A673 (cell line): ENCODE measurements around the gene ACP2. TPM values are rescaled to one million over a fixed set of nuclear protein-coding genes. Genes with fewer than 3 reads are reported as not detected.

Experiments used
- BruUV-seq: library from RNA; stranded (reverse); fragments of 400-500 nt; replicated peaks from 2 replicates; lab custom pipeline; 2021; lab: Mats Ljungman, UMichigan
- CTCF ChIA-PET: fragments of 300-600 bp; sonication (Branson Sonifier 250); formaldehyde crosslinking; loops from one replicate; lab custom pipeline; 2022; ENCODE audit warnings: antibody characterized with exemption; lab: Charles Lee
- POLR2A ChIA-PET: fragments of 300-600 bp; sonication (Branson Sonifier 250); formaldehyde crosslinking; loops from one replicate; lab custom pipeline; 2022; ENCODE audit warnings: antibody characterized with exemption; ENCODE audit not compliant: low non-redundant PET; lab: Charles Lee
- DNase-seq: peaks from one replicate; pipeline ENCODE4 v3.0.0-alpha.2; 2015; ENCODE audit warnings: low spot score
- H3K27ac ChIP-seq: fragments of 200-600 bp; sonication (generic); 2 replicates; pipeline ENCODE4 v1.5.1; 2016; ENCODE audit warnings: mixed run types, low read depth, mild to moderate bottlenecking, mixed read lengths, antibody characterized with exemption, low read length; ENCODE audit not compliant: poor library complexity, severe bottlenecking
- H3K27me3 ChIP-seq: fragments of 200-600 bp; sonication (generic); replicated peaks from 2 replicates; pipeline ENCODE4 v1.6.1; 2017; ENCODE audit warnings: mixed run types, low read depth, mild to moderate bottlenecking, mixed read lengths, antibody characterized with exemption, low read length; ENCODE audit not compliant: insufficient read depth, poor library complexity
- H3K36me3 ChIP-seq: fragments of 200-600 bp; sonication (generic); 2 replicates; pipeline ENCODE4 v1.6.1; 2016; ENCODE audit warnings: mixed run types, mild to moderate bottlenecking, mixed read lengths, antibody characterized with exemption, low read length; ENCODE audit not compliant: insufficient read depth, poor library complexity, severe bottlenecking
- H3K4me1 ChIP-seq: fragments of 200-600 bp; sonication (generic); 2 replicates; pipeline ENCODE4 v1.6.1; 2017; ENCODE audit warnings: mixed run types, mild to moderate bottlenecking, mixed read lengths, antibody characterized with exemption, low read length; ENCODE audit not compliant: insufficient read depth, poor library complexity, severe bottlenecking
- H3K4me3 ChIP-seq: fragments of 200-600 bp; sonication (generic); 2 replicates; pipeline ENCODE4 v1.5.1; 2016; ENCODE audit warnings: low read depth, mixed run types, mild to moderate bottlenecking, mixed read lengths, low read length; ENCODE audit not compliant: poor library complexity, severe bottlenecking
- H3K9me3 ChIP-seq: fragments of 200-600 bp; sonication (generic); 2 replicates; pipeline ENCODE4 v1.6.1; 2016; ENCODE audit warnings: mixed run types, low read depth, mild to moderate bottlenecking, mixed read lengths, antibody characterized with exemption, low read length; ENCODE audit not compliant: poor library complexity, severe bottlenecking
- EZH2 ChIP-seq: fragments of 200-600 bp; sonication (generic); IDR thresholded peaks from 2 replicates; pipeline ENCODE4 v1.6.1; 2017; ENCODE audit warnings: borderline replicate concordance, low read depth, mild to moderate bottlenecking, mixed read lengths, antibody characterized with exemption, low read length; ENCODE audit not compliant: poor library complexity, severe bottlenecking
- intact Hi-C: fragments of 100-400 bp; cut with micrococcal nuclease; formaldehyde crosslinking; loops from one replicate; pipeline ENCODE4 v1.10.0; 2022; ENCODE audit not compliant: unreplicated experiment
- total RNA-seq: library from RNA; stranded (reverse); gene quantifications from 2 replicates; pipeline ENCODE4 v1.2.3, GENCODE V29; 2021
- TF ChIP-seq, protein P1 (sequence below): fragments of 300-800, 200-600 bp; sonication (generic); conservative IDR thresholded peaks from 2 replicates; pipeline ENCODE4 v1.5.1; 2017; ENCODE audit warnings: low read depth, mild to moderate bottlenecking, antibody characterized with exemption, low read length, moderate library complexity, mixed read lengths

The ACP2 gene
- total RNA-seq, 1 experiment from 2014 or later, result 63.3 TPM

DNA sequence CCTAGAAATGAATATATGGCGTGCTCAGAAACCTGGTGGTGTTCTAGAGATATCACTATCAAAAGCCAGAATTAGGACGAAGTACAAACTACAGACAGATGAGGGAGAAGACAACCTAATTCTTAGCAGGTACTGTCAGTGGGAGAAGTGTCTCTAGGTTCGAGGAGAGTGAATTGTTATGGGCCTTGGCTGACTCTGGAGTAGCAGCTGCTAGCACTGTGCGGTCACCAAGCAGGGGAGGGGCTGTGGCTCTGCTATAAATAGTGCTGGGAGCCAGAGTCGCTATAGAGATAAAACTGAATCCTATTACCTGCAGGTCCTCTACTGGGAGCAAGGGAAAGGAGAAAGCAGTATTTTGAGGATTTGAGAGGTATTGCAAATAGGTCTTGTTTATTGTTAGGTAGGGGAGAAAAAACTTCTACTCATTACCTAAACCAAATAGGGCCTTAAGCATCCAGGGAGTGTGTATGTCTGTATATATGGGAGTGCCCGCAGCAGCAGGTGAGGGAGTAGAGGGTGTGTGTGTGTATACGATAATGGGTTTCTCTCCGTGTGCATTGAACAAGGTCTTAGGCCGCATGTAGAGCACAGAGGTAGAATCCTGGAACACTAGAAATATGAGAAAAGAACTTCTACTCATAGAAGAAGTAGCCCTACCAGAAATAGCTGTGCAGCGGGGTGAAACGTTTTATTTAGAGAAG is 23.5 kb upstream of the ACP2 start:
- no peaks in the 10 kb centered on the region for H3K9me3 ChIP-seq
- peaks cover 28% of the 10 kb centered on the region for H3K36me3 ChIP-seq
- TF ChIP-seq, protein P1, sequence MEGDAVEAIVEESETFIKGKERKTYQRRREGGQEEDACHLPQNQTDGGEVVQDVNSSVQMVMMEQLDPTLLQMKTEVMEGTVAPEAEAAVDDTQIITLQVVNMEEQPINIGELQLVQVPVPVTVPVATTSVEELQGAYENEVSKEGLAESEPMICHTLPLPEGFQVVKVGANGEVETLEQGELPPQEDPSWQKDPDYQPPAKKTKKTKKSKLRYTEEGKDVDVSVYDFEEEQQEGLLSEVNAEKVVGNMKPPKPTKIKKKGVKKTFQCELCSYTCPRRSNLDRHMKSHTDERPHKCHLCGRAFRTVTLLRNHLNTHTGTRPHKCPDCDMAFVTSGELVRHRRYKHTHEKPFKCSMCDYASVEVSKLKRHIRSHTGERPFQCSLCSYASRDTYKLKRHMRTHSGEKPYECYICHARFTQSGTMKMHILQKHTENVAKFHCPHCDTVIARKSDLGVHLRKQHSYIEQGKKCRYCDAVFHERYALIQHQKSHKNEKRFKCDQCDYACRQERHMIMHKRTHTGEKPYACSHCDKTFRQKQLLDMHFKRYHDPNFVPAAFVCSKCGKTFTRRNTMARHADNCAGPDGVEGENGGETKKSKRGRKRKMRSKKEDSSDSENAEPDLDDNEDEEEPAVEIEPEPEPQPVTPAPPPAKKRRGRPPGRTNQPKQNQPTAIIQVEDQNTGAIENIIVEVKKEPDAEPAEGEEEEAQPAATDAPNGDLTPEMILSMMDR, result no peak
- TF ChIP-seq EZH2, result no peak
- BruUV-seq, result no TSS peak
- H3K27me3 ChIP-seq, result no peaks in the 10 kb centered on the region
- POLR2A ChIA-PET, result interaction anchor here (0.5 kb wide), 1 partner anchor 186 kb away, joined by 5 read pairs; no protein-coding TSS in a partner anchor
- intact Hi-C loops, result loop anchor here (5.0 kb wide), 2 partner anchors 35 to 50 kb away; no protein-coding TSS in a partner anchor
- peak overlapping the region; percentile 65 for H3K4me3 ChIP-seq
- DNase-seq, result no peak
- CTCF ChIA-PET, result no interaction called here
- H3K4me1 ChIP-seq, result peaks cover 31% of the 10 kb centered on the region
- no peak overlapping the region for H3K27ac ChIP-seq

DNA sequence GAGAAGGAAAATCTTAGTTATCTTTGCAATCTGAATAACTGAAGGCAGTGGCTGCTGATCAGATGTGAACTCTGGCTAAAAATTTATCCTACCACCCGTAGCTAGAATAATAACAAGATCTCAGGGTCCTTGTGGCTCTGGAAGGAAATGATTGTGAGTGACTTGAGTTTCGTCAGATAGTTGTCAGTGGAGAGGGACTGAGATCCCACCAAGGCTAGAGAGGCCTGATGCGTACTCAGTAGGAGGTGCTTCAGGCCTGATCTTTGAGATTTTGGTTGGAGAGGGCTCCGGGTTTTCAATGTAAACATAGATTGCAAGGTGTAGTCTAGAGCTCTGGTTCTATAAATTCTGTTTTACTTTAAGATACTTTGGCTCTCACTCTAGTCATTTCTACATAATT is 22.7 kb upstream of the ACP2 start:
- ChIA-PET POLR2A (no interaction called here), CTCF (interaction anchor here (0.7 to 1.3 kb wide), 3 partner anchors 11 to 84 kb away, joined by 3 to 7 read pairs (median 3); no protein-coding TSS in a partner anchor)
- peaks cover 21% of the 10 kb centered on the region for H3K36me3 ChIP-seq
- no peaks in the 10 kb centered on the region for H3K27me3 ChIP-seq
- H3K9me3 ChIP-seq, result no peaks in the 10 kb centered on the region
- peaks cover 31% of the 10 kb centered on the region for H3K4me1 ChIP-seq
- intact Hi-C loops, result loop anchor here (5.0 kb wide), 2 partner anchors 36 to 51 kb away; no protein-coding TSS in a partner anchor
- TSS peak; percentile 47 for BruUV-seq
- TF ChIP-seq EZH2, result no peak
- TF ChIP-seq, protein P1, result no peak
- peak overlapping the region; percentile 95 for H3K27ac ChIP-seq
- DNase-seq, result no peak
- H3K4me3 ChIP-seq, result peak overlapping the region; percentile 65

DNA sequence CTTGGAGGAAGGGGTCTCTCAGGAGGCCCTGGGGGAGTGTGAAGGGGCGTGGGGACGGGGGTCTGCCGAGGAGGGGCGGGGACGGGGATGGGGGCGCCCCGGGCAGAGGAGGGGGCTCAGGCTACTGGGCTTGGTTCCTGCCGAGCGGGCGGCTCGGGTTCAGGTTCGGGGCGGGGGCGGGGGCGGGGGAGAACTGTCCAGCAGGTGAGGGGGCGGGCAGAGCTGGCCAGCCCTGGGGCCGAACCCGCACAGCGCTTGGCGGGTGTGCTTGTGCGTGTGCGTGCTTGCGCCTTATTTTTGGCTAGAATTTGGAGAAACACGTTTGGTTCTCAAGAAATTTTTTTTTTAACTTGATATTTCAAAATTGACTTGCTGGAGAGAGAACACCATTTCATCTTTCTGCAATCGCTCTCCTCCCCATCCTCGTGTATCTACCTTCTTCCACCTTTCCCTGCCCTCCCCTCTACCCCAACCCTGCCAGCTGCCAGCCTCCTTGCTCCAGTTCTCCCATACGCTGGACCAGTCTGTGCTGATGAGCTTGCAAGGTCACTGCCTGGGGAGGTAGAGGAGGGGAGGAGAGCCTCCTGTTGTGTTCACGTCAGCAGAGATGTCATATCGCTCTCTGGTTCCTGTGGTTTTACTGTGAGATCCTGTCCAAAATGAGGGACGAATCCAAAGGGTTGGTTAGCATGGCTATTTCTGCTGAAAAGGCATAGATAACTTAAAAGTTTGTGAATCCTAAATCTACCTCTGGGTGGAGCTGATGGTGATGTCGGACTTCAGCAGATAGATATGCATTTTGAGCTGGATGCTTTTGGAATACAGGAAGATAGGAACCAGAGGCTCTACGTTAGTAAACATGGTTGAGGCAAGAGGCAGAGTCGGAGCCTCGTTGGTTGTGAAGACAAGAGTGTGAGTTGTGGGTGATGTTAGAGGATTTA is 22.0 kb upstream of the ACP2 start:
- Histone ChIP-seq H3K4me3 (peak overlapping the region; percentile 65), H3K9me3 (no peaks in the 10 kb centered on the region), H3K27me3 (no peaks in the 10 kb centered on the region), H3K36me3 (peaks cover 13% of the 10 kb centered on the region), H3K4me1 (peaks cover 36% of the 10 kb centered on the region), H3K27ac (peak overlapping the region; percentile 95)
- CTCF ChIA-PET, result interaction anchor here (0.7 to 1.3 kb wide), 4 partner anchors 11 to 84 kb away, joined by 3 to 7 read pairs (median 3); no protein-coding TSS in a partner anchor
- TF ChIP-seq EZH2, result no peak
- TF ChIP-seq, protein P1, result peak; percentile 60
- no TSS peak for BruUV-seq
- POLR2A ChIA-PET, result no interaction called here
- DNase-seq, result peak; percentile 83
- intact Hi-C loops, result loop anchor here (5.0 kb wide), 2 partner anchors 37 to 52 kb away; no protein-coding TSS in a partner anchor
